Activated naive CD4-positive, alpha-beta T cell treated with anti-CD3 and anti-CD28 coated beads for 36 hours (primary cell): ENCODE results near the gene ZFHX3. TPM values are rescaled to one million over a fixed set of nuclear protein-coding genes. Genes with fewer than 3 reads are reported as not detected.

Experiments used
- CTCF ChIA-PET: fragments of 350-600 bp; sonication (Branson Sonifier 250); formaldehyde crosslinking; loops from one replicate; lab custom pipeline; 2021; ENCODE audit warnings: antibody characterized with exemption; lab: Charles Lee
- DNase-seq: peaks from one replicate; pipeline ENCODE4 v3.0.0-alpha.2; 2020
- H3K27ac Mint-ChIP-seq: one replicate; pipeline ENCODE4 v1.8.0; 2021; ENCODE audit warnings: mild to moderate bottlenecking, mixed read lengths
- H3K27me3 Mint-ChIP-seq: one replicate; pipeline ENCODE4 v1.8.0; 2021; ENCODE audit warnings: low read depth, mixed read lengths
- H3K36me3 Mint-ChIP-seq: one replicate; pipeline ENCODE4 v1.8.0; 2021; ENCODE audit warnings: low read depth, mixed read lengths
- H3K4me1 Mint-ChIP-seq: one replicate; pipeline ENCODE4 v1.8.0; 2021; ENCODE audit warnings: low read depth, mixed read lengths
- H3K4me3 Mint-ChIP-seq: one replicate; pipeline ENCODE4 v1.8.0; 2021; ENCODE audit warnings: mild to moderate bottlenecking, moderate library complexity, mixed read lengths
- H3K9me3 Mint-ChIP-seq: one replicate; pipeline ENCODE4 v1.8.0; 2021; ENCODE audit warnings: mixed read lengths
- intact Hi-C: fragments of 100-400 bp; cut with micrococcal nuclease; formaldehyde crosslinking; loops from one replicate; pipeline ENCODE4 v1.15.1; 2023
- total RNA-seq, 2 experiments: library from RNA; stranded (reverse); gene quantifications; one replicate each; pipeline ENCODE4 v1.2.3, GENCODE V29; 2021

Gene ZFHX3
- total RNA-seq, 2 experiments from 2014 or later, result 0.44 to 0.72 TPM

- H3K4me3 Mint-ChIP-seq, result no peak overlapping the region
- intact Hi-C loops, result no loop called here
- no peaks in the 10 kb centered on the region for H3K4me1 Mint-ChIP-seq
- CTCF ChIA-PET, result no interaction called here
- H3K27me3 Mint-ChIP-seq, result peaks cover 2% of the 10 kb centered on the region
- no peaks in the 10 kb centered on the region for H3K36me3 Mint-ChIP-seq
- no peak overlapping the region for H3K27ac Mint-ChIP-seq
- DNase-seq, result no peak
- H3K9me3 Mint-ChIP-seq, result peaks cover 6% of the 10 kb centered on the region
Observed at GRCh38 chr16:72889616-72890582, 158.0 kb downstream of the ZFHX3 start.

GRCh38 chr16:72887537-72887936 lies 160.4 kb downstream of the ZFHX3 start:
- DNase-seq, result no peak
- H3K4me1 Mint-ChIP-seq, result no peaks in the 10 kb centered on the region
- intact Hi-C loops, result no loop called here
- H3K36me3 Mint-ChIP-seq, result no peaks in the 10 kb centered on the region
- H3K9me3 Mint-ChIP-seq, result peaks cover 6% of the 10 kb centered on the region
- CTCF ChIA-PET, result no interaction called here
- no peak overlapping the region for H3K27ac Mint-ChIP-seq
- no peaks in the 10 kb centered on the region for H3K27me3 Mint-ChIP-seq
- no peak overlapping the region for H3K4me3 Mint-ChIP-seq

DNA sequence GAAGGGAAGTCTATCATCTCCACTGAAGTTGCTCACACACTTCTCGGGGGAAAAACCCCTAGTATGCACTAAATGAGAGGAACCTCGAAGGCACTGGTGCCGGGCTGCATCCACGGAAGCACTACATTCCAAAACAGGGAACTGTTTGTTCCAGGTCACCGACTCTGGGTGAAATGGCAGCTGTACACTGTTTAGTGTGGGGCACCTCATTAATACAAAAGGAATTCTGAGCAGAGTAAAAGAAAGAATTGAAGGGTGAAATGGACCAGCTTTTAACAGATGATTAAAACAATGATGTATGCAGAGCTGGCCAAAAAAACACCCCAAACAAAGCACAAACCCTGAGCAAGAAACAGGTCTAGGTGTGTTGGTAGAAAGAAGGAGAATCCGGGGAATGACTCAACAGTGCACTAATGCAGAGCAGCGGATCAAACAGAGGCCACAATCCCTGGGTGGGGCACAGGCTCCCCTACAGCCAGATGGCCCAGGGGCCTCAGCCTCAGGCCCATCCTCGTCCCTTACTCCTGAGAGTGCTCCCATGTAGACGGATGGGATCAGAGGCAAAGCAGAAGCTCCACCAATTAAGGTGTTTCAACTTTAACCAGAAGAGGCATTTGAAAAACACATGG lies 161.5 kb downstream of the ZFHX3 start:
- Mint-ChIP-seq H3K4me1 (no peaks in the 10 kb centered on the region), H3K36me3 (no peaks in the 10 kb centered on the region), H3K27me3 (no peaks in the 10 kb centered on the region), H3K27ac (no peak overlapping the region), H3K4me3 (no peak overlapping the region), H3K9me3 (peaks cover 6% of the 10 kb centered on the region)
- DNase-seq, result no peak
- CTCF ChIA-PET, result interaction anchor here (0.6 kb wide), 1 partner anchor 28 kb away, joined by 3 read pairs; no protein-coding TSS in a partner anchor
- intact Hi-C loops, result no loop called here

DNA sequence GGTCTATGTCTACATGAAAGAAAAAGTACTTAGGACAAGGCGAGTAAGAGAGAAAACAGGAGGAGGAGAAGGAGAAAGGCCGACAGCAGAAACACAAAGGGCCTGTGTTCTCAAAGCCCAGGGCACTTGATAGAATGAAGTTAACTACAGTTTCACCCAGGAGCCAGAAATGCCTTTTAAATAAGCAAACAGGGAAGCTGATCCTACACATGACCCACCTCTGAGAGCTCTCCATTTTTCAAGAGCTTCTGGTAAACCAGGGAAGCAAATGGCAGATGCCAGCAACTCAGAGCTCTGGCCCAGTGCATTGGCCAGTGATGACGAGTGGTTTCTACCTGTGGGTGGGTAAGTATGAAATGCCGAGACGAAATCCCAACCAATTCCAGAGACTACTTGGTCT lies 163.4 kb downstream of the ZFHX3 start:
- Mint-ChIP-seq H3K27me3 (no peaks in the 10 kb centered on the region), H3K4me1 (no peaks in the 10 kb centered on the region), H3K4me3 (no peak overlapping the region), H3K36me3 (no peaks in the 10 kb centered on the region), H3K9me3 (no peaks in the 10 kb centered on the region), H3K27ac (no peak overlapping the region)
- CTCF ChIA-PET, result interaction anchor here (1.4 kb wide), 1 partner anchor 52 kb away, joined by 3 read pairs; no protein-coding TSS in a partner anchor
- DNase-seq, result no peak
- intact Hi-C loops, result no loop called here

DNA sequence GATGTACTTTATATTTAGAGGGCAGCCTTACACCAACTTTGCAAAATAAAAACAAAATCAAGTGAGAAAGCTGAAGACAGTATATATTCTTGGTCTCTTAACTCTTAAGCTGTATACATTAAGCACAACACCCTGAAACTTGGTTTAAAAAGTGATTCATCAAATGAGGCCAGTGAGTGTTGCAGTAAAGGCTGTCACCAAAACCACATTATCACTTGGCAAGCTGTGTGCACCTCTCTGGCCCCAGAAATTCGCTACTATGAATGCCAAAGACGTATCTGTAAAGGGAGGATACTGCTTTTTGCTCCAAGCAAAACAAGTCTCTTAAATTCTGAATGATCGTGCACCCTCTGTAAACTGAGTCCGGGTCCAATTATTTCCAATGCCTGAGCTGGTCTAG lies 163.9 kb downstream of the ZFHX3 start:
- intact Hi-C loops, result no loop called here
- DNase-seq, result no peak
- Mint-ChIP-seq H3K27me3 (no peaks in the 10 kb centered on the region), H3K9me3 (no peaks in the 10 kb centered on the region), H3K36me3 (no peaks in the 10 kb centered on the region), H3K27ac (no peak overlapping the region), H3K4me3 (no peak overlapping the region), H3K4me1 (no peaks in the 10 kb centered on the region)
- CTCF ChIA-PET, result interaction anchor here (1.4 kb wide), 1 partner anchor 52 kb away, joined by 3 read pairs; no protein-coding TSS in a partner anchor

- peaks cover 9% of the 10 kb centered on the region for H3K27me3 Mint-ChIP-seq
- H3K9me3 Mint-ChIP-seq, result no peaks in the 10 kb centered on the region
- intact Hi-C loops, result no loop called here
- no peak for DNase-seq
- peaks cover 5% of the 10 kb centered on the region for H3K4me1 Mint-ChIP-seq
- no peaks in the 10 kb centered on the region for H3K36me3 Mint-ChIP-seq
- H3K4me3 Mint-ChIP-seq, result no peak overlapping the region
- H3K27ac Mint-ChIP-seq, result no peak overlapping the region
- CTCF ChIA-PET, result no interaction called here
Observed at GRCh38 chr16:72879846-72880245, 168.1 kb downstream of the ZFHX3 start.

DNA sequence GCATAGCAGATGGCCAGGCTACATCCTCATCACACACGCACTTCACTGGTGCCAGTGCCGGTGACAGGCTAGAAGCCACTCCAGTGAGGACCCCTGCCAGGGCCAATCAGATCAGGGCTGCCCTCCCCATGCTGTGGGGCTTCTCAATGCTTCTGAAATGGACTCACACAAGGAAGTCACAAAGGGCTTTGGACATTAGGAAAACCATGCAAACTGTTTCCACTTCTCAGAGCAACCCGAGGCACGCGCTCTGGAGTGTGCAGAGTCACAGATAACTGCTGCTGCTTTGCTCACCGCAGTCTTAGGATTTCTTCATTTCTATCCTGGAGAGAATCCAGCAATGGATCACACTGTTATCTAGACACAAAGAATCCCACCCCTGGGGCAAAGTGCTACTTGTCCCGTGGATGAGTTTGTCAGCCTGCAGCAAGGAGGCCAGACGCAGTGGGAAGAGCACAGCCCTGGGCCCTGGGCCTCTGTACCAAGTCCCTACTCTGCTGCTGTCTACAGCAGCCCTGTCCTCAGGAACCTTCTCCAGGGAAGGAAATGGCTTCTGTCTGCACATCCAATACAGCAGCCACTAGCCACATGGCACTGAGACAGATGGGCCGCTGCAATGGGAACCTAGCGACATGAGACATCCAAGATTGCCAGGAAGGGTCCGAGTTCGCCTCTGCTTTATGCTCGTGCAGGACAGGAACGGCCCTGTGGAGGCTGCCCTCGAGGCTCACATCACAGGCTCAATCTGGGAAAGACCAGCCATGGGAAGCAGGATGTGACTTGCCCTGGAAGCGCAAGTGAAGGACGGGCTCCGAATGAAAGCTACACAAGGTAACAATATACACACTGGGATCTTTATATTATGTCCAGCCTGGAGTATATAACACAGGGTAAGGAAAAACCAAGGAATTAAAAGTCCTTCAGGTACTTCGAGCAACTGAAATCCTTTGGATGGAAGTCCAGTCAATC lies 169.3 kb downstream of the ZFHX3 start:
- Mint-ChIP-seq H3K4me1 (peaks cover 5% of the 10 kb centered on the region), H3K27ac (no peak overlapping the region), H3K9me3 (no peaks in the 10 kb centered on the region), H3K27me3 (peaks cover 9% of the 10 kb centered on the region), H3K36me3 (no peaks in the 10 kb centered on the region), H3K4me3 (no peak overlapping the region)
- intact Hi-C loops, result no loop called here
- no peak for DNase-seq
- CTCF ChIA-PET, result no interaction called here

DNA sequence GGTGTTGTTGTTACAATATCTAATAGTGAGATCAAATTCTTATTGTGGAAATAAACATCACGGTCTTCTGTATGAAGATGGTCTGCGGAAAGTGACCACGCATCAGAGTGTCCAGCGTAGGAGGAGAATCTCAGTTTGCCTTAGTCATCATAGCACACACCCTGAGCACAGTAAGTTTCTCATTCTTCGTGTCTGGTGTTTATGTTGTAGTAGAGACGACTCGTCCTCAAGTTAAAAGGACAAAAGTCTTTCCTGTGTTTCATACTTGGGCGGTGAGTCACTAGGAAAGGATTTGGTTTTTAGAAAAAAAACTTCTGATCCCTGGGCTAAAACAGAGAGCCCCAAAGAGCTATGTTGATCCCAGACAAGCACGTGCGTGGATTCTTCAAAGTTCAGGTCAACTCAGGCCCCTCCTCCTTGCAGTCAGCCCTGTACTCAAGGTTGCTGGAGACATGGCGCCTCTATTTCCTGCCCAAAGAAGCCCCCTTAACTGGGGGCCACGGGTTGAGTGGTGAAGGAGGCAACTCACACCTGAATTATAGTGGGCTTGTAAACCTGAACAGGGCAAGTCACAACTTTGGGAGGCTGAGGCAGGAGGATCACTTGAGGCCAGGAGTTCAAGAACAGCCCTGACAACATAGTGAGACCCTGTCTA lies 170.4 kb downstream of the ZFHX3 start:
- H3K36me3 Mint-ChIP-seq, result no peaks in the 10 kb centered on the region
- no peak overlapping the region for H3K27ac Mint-ChIP-seq
- CTCF ChIA-PET, result no interaction called here
- peaks cover 2% of the 10 kb centered on the region for H3K9me3 Mint-ChIP-seq
- H3K4me3 Mint-ChIP-seq, result no peak overlapping the region
- H3K27me3 Mint-ChIP-seq, result peaks cover 9% of the 10 kb centered on the region
- no peak for DNase-seq
- intact Hi-C loops, result no loop called here
- H3K4me1 Mint-ChIP-seq, result peaks cover 5% of the 10 kb centered on the region

DNA sequence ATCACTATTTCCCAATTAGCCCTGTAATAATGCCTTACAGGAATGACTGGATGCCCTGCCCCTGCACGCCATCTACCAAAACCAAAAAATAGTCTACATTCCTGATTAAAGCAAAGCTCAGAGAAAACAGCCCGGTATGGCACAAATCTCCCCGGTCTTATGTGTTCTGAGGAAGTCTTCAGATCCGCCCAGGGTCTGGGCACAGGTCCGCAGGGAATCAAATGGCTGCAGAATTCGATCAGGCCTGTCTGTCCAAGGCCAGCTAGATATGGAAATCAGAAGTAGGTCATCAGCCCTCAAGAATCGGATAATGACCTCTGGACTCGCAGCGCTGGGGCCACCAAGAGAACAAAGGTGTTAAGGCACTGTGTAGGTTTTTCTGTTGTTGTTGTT lies 171.0 kb downstream of the ZFHX3 start:
- Mint-ChIP-seq H3K36me3 (no peaks in the 10 kb centered on the region), H3K9me3 (peaks cover 2% of the 10 kb centered on the region), H3K27me3 (peaks cover 9% of the 10 kb centered on the region), H3K27ac (no peak overlapping the region), H3K4me3 (no peak overlapping the region), H3K4me1 (peaks cover 5% of the 10 kb centered on the region)
- CTCF ChIA-PET, result interaction anchor here (0.6 kb wide), 1 partner anchor 752 kb away, joined by 3 read pairs; no protein-coding TSS in a partner anchor
- no peak for DNase-seq
- intact Hi-C loops, result no loop called here

GRCh38 chr16:72876221-72876620 lies 171.7 kb downstream of the ZFHX3 start:
- intact Hi-C loops, result no loop called here
- Mint-ChIP-seq H3K36me3 (no peaks in the 10 kb centered on the region), H3K9me3 (peaks cover 2% of the 10 kb centered on the region), H3K27ac (no peak overlapping the region), H3K4me3 (no peak overlapping the region), H3K27me3 (peaks cover 9% of the 10 kb centered on the region), H3K4me1 (peaks cover 5% of the 10 kb centered on the region)
- CTCF ChIA-PET, result interaction anchor here (0.6 kb wide), 1 partner anchor 751 kb away, joined by 3 read pairs; no protein-coding TSS in a partner anchor
- peak; percentile 14 for DNase-seq

- Mint-ChIP-seq H3K27ac (no peak overlapping the region), H3K4me3 (no peak overlapping the region), H3K27me3 (peaks cover 9% of the 10 kb centered on the region), H3K4me1 (peaks cover 5% of the 10 kb centered on the region), H3K36me3 (no peaks in the 10 kb centered on the region), H3K9me3 (peaks cover 4% of the 10 kb centered on the region)
- intact Hi-C loops, result no loop called here
- CTCF ChIA-PET, result no interaction called here
- no peak for DNase-seq
Observed at GRCh38 chr16:72875291-72876031, 172.5 kb downstream of the ZFHX3 start.
